Lower leg skin (tissue), 3 donors: ENCODE measurements around the gene NADK2.

Experiments
- CTCF ChIP-seq, 3 donors: fragments of 450-650 bp; IDR thresholded peaks; one replicate each; pipeline ENCODE4 v1.5.1; 2016; ENCODE audit warnings: antibody characterized with exemption in 3 of 3, mild to moderate bottlenecking in 3 of 3, moderate library complexity in 2 of 3
- POLR2A ChIP-seq, 2 donors: fragments of 450-650 bp; IDR thresholded peaks; one replicate each; pipeline ENCODE4 v1.6.1; 2016 to 2017; ENCODE audit warnings: antibody characterized with exemption in 2 of 2, mild to moderate bottlenecking in 1 of 2, moderate library complexity in 1 of 2

GRCh38 chr5:36160617-36161016, 81.1 kb downstream of the NADK2 start:
- TF ChIP-seq CTCF (IDR thresholded peaks at IDR 0.05) (no peak), POLR2A (IDR thresholded peaks at IDR 0.05) (no peak)
